Activated CD4-positive, alpha-beta T cell treated with anti-CD3 and anti-CD28 coated beads for 24 hours (primary cell): Measurements from ENCODE around the gene DOK5.
"Not testable (repeated sequence)": the region's sequence is repeated elsewhere in the genome, so short reads cannot be mapped to it uniquely, and the experiment has no call there.

ENCODE experiments used
- DNase-seq, 2 donors: peaks; one replicate each; pipeline ENCODE4 v3.0.0-alpha.2; 2020; ENCODE audit warnings: low read depth in 2 of 2

The DOK5 gene

DNA sequence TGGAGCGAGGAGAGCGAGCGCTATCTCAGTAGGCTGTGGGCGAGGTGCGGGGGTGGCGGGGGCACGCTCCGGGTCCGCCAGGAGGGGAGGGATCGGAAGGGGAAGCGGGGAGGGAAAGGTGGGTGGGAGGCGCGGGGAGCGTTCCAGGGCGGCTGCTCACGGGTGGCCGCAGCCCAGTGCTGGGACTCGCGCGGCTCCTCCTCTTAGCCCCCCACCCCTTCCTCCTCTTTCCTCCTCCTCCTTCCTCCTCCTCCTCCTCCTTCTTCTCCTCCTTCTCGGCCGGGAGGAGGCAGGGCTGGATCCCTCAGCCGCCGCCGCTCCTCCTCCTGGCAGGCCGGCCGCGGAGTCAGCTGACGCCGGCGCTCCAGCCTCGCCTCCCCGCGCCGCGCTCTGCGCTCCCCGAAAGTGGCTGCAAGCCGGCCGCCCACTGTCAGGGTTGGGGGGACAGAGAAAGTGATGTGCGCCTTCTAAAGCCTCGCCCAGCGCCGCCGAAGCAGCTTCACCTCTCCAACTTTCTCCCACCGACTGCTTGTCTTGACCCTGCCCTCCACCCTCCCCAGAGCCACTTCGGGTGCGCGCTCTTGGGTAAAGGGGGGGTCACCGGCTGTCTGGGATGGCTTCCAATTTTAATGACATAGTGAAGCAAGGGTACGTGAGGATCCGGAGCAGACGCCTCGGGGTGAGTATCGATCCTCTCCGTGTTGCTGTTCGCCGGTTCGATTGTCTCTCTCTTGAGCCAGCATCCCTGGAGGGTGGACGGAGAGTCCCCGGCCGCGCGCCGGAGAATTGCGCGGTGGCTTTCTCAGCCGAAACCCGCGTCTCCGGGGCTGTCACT is at the start of gene DOK5:
Gene DOK5, plus strand, starts transcription at position 260 of the 835 bp plus-strand sequence. Its CDS starts 354 bp downstream, at position 614.
- DNase-seq = no peak

DNA sequence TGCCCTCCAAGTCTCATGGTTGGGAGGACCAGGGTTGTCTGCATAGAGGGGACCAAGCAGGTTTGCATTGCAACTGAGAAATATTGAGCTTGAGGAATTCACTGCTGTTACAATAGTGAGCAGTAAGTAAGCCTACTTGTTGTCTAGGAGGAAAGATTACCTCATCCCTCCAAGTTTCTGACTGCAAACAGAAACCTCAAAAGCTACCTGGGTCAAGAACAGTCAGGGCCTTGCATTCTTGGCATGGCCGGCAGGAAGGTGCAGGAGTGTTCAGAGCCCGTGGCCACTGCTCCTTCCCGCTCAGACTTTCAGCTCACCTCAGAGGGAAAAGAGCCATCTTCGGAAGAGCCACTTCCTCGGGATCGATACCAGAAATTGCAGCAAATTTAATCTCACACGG is 46.0 kb upstream of the DOK5 start:
- no peak for DNase-seq

GRCh38 chr20:54431156-54431944 is 44.0 kb upstream of the DOK5 start:
- DNase-seq = no peak

DNA sequence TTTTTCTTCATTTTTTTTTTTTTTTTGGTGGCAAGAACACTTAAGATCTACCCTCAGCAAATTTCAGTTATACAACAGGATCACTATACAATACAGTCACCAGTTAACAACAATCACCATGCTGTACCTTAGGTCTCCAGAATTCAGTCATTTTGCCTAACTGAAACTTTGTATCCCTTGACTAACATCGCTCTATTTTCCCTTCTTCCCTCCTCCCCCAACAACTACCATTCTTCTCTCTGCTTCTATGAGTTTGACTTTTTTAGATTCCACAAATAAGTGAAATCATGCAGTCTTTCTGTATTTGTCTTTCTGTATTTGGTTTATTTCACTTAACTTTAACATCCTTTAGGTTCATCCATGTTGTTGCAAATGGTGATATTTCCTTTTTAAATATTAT is 42.4 kb upstream of the DOK5 start:
- no peak for DNase-seq

GRCh38 chr20:54433636-54434035 is 41.8 kb upstream of the DOK5 start:
- DNase-seq = no peak

- no peak for DNase-seq
Measured at GRCh38 chr20:54434196-54434595, 41.2 kb upstream of the DOK5 start.

DNA sequence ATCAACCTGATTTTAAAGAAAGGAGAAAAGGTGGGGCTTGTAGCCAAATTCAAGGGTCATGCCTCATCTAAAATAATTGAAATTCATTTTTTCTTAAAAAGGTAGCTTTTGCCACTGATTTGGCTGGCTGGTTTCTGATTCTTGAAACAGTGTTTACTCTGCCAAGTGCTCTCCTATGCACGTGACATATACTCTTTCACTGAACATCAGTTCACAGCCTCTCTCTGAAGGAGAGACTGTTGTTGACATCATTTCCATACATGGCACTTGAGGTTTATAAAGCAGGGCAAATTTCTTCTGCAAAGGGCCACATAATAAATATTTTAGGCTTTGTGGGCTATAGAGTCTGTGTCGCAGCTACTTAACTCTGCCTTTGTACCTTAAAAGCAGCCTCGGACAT is 40.4 kb upstream of the DOK5 start:
- no peak for DNase-seq

DNA sequence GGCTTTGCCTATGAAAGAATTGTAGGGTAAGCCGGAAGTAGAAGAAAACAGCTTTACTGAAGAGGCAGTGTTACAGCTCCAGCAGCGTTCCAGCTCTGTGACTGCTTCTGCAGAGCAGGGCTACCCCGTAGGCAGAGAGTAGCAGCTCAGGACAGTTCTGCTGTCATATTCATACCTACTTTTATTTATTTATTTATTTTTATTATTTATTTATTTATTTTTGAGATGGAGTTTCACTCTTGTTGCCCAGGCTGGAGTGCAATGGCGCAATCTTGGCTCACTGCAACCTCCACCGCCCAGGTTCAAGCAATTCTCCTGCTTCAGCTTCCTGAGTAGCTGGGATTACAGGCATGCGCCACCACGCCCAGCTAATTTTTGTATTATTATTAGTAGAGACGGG is 39.0 kb upstream of the DOK5 start:
- not testable (repeated sequence) for DNase-seq

DNA sequence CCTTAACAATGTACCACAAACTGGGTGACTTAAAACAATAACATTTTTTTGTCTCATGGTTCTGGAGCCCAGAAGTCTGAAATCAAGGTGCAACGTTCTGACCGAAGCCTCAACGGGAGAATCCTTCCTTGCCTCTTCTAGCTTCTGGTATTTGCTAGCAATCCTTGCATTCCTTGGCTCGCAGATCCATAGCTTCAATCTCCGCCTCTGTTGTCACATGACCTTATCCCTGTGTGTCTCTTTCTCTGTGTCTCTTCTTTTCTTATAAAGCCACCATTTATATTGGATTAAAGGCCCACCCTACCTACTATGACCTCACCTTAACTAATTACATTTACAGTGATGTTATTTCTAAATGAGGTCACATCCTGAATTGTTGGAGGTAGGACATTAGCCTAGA is 37.2 kb upstream of the DOK5 start:
- DNase-seq = no peak

DNA sequence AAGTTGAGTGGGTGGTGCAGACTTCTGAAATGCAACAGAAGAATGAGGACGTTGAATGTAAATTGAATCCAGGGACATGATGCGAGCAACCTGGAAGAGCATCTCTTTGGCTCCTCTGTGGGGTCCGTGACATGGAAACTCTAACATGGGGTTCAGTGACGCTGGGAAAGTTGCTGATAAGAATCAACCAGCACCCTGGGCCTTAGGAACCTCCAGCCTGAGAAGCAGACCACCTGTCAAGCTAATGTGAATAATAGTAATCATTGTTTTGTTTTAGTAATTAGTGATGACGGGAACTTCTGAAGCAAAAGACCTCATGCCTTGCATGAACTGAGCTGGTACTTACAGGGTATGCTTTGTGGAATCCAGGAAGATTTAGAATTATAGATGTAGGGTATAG is 25.2 kb upstream of the DOK5 start:
- DNase-seq = no peak

- DNase-seq = no peak
Measured at GRCh38 chr20:54451171-54451570, 24.2 kb upstream of the DOK5 start.

- no peak for DNase-seq
Measured at GRCh38 chr20:54452277-54452676, 23.1 kb upstream of the DOK5 start.

DNA sequence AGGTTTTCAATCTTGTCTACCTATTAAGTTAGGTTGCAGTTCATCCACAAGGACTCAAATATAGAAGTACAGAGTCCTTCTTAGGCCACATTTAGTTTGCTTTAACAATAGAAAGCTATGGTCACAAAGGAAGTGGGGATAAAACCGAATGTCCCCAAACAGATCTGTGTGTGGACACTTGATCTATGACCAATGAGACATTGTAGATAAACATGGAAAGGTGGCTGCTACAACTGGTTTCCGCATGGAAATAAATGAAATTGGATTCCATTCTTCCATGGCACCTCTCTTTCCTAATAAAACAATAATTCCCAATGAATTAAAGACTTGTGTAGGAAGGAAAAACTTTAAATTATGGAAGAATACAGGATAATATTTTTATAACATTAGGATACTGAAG is 20.4 kb upstream of the DOK5 start:
- no peak for DNase-seq

DNA sequence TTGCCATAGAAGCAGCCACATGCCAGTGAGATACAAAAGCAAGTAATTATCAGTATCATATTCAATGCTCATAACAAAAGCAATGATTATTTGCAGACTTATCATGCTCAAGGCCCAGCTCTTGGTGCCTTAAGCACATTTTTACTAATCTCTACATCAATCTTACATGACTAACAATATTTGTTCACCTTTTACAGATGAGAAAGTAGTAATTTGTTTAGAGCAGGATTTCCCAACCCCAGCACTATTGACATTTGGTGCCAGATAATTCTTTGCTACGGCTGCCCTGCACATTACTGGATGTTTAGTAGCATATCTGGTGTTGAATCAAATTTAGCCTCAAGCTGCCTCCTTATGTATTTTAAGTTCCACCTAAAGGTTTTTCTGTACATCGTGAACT is 19.0 kb upstream of the DOK5 start:
- no peak for DNase-seq

DNA sequence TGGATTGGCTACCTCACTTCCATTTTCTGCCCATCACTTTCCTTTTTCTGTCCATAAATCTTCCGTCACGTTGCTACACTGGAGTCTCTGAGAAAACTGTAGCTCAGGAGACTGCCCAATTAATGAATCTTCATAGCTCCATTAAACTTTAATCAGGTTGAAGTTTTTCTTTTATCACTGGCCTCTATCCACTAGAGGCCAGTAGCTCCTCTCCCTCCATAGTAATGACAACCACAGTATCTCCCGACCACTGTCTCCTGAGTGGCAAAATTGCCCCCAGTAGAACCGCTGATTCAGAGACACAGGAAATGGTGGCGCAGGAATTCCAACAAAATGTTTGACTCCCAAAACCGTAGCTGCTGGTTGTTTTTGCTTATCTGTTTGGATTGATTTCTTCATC is 18.4 kb upstream of the DOK5 start:
- no peak for DNase-seq

- no peak for DNase-seq
Measured at GRCh38 chr20:54458219-54458618, 17.2 kb upstream of the DOK5 start.

DNA sequence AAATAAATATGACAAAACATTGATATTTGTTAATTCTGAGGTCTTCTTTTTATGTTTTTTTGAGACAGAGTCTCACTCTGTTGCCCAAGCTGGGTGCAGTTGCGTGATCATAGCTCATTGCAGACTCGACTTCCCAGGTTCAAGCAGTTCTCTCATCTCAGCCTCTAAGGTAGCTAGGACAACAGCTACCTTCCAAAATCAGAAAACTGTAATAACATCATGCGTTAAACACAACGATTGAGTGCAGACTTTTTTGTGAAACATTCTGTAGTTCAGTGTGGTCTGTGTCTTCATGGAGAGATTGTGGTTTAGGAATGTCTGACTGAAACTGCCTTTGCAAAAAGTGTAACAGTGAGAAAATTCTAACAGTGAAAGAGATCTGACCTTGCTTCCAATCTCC is 16.1 kb upstream of the DOK5 start:
- no peak for DNase-seq

GRCh38 chr20:54464003-54464402 is 11.4 kb upstream of the DOK5 start:
- DNase-seq = no peak

GRCh38 chr20:54466127-54466526 is 9.3 kb upstream of the DOK5 start:
- no peak for DNase-seq

GRCh38 chr20:54467622-54468021 is 7.8 kb upstream of the DOK5 start:
- DNase-seq = no peak

DNA sequence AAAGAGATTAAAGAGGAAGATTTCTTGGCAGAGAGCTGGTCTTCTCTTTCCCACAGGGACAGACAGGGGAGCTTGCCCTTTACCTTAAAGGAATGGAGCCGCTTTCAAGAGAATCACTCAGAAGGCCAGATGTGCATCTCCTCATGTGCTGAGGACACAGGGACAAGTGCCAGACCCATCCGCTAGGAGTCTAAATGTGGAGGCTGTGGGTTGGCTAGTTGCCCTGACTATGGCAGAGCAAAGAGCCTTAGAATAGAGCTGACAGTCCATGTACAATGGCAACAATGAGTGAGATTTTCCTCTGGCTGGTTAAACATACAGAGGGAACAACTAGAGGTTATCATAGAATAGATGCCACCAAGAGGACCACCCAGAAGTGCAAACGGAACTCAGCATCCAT is 7.3 kb upstream of the DOK5 start:
- no peak for DNase-seq

DNA sequence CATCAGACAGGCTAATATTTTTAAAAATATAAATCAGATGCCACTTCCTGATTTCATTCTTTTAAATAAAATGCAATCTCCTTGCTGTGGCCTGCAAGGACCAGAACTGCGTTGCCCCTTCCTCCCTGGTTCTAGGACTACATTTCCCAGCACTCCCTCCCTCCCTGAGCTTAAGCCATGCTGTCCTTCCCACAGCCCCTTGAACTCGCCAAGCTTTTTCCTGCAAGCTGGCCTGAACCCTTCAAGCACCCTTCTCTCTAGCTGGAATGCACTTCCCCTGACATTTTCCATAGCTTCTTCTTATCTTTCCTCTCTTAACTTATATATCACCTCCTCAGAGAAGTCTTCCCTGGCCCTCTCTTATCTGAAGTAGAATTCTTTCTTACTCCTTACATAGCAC is 6.1 kb upstream of the DOK5 start:
- DNase-seq = no peak

DNA sequence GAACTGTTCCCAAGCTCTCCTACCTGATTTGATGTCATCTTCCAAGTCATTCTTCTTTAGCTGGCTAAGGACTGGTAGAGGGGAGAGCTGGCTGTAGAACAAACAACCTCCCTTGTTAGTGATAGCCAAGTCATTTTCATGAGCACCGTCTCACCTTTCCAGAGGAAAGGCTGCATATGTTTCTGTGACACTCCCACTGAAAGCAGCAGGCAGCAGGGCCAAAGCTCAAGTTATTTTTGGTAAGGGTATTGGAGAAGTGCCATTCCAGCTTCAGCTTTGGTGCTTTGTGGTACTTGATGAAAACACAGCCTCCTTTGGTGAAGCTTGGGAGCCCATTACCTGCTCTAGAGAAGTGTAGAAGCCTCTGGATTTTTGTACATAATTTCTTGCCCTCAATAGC is 5.4 kb upstream of the DOK5 start:
- no peak for DNase-seq
